H9 (cell line): ENCODE data around the gene FLNA. TPM values are rescaled to one million over a fixed set of nuclear protein-coding genes. Genes with fewer than 3 reads are reported as not detected.

Experiments
- DNase-seq: peaks from one replicate; pipeline ENCODE4 v3.0.0-alpha.2; 2017
- H2AFZ ChIP-seq: one replicate; pipeline ENCODE4 v1.6.1; 2013; ENCODE audit warnings: mild to moderate bottlenecking, low read length, control low read depth, moderate library complexity
- H2AK5ac ChIP-seq: 2 replicates; pipeline ENCODE4 v1.6.1; 2013; ENCODE audit warnings: low read length, control low read depth, mixed read lengths; ENCODE audit not compliant: insufficient read length
- H2BK120ac ChIP-seq: one replicate; pipeline ENCODE4 v1.6.1; 2013; ENCODE audit warnings: low read depth, mild to moderate bottlenecking, low read length, control low read depth, inconsistent platforms; ENCODE audit not compliant: poor library complexity, severe bottlenecking
- H2BK12ac ChIP-seq: 2 replicates; pipeline ENCODE4 v1.6.1; 2013; ENCODE audit warnings: low read length, control low read depth, mixed read lengths, low read depth; ENCODE audit not compliant: insufficient read length
- H2BK15ac ChIP-seq: 2 replicates; pipeline ENCODE4 v1.6.1; 2013; ENCODE audit warnings: low read depth, low read length, control low read depth
- H2BK20ac ChIP-seq: one replicate; pipeline ENCODE4 v1.6.1; 2013; ENCODE audit warnings: low read depth, mild to moderate bottlenecking, low read length, control low read depth, inconsistent platforms; ENCODE audit not compliant: poor library complexity, severe bottlenecking
- H2BK5ac ChIP-seq: 2 replicates; pipeline ENCODE4 v1.6.1; 2013; ENCODE audit warnings: low read length, control low read depth, mixed read lengths; ENCODE audit not compliant: insufficient read length
- H3K14ac ChIP-seq: 2 replicates; pipeline ENCODE4 v1.6.1; 2013; ENCODE audit warnings: low read length, control low read depth; ENCODE audit not compliant: insufficient read depth
- H3K18ac ChIP-seq: 2 replicates; pipeline ENCODE4 v1.6.1; 2013; ENCODE audit warnings: low read depth, mild to moderate bottlenecking, mixed read lengths, low read length, control low read depth; ENCODE audit not compliant: insufficient read length
- H3K23ac ChIP-seq: 2 replicates; pipeline ENCODE4 v1.6.1; 2013; ENCODE audit warnings: low read length, control low read depth, mixed read lengths, low read depth; ENCODE audit not compliant: insufficient read length
- H3K23me2 ChIP-seq: 2 replicates; pipeline ENCODE4 v1.6.1; 2013; ENCODE audit warnings: low read depth, mild to moderate bottlenecking, mixed read lengths, low read length, control low read depth; ENCODE audit not compliant: insufficient read length, poor library complexity, severe bottlenecking
- H3K27ac ChIP-seq: 2 replicates; pipeline ENCODE4 v1.5.1; 2013; ENCODE audit warnings: low read length, control low read depth, mixed read lengths, low read depth; ENCODE audit not compliant: insufficient read length
- H3K27me3 ChIP-seq: 2 replicates; pipeline ENCODE4 v1.6.1; 2013; ENCODE audit warnings: low read length, control low read depth, inconsistent platforms; ENCODE audit not compliant: insufficient read depth
- H3K4ac ChIP-seq: 2 replicates; pipeline ENCODE4 v1.6.1; 2013; ENCODE audit warnings: low read depth, mild to moderate bottlenecking, control low read depth, inconsistent platforms, low read length, moderate library complexity
- H3K4me1 ChIP-seq: 2 replicates; pipeline ENCODE4 v1.6.1; 2013; ENCODE audit warnings: low read length, control low read depth, inconsistent platforms; ENCODE audit not compliant: insufficient read depth
- H3K4me2 ChIP-seq: 2 replicates; pipeline ENCODE4 v1.6.1; 2013; ENCODE audit warnings: low read length, control low read depth, mixed read lengths; ENCODE audit not compliant: insufficient read length, insufficient read depth
- H3K56ac ChIP-seq: 2 replicates; pipeline ENCODE4 v1.6.1; 2013; ENCODE audit warnings: low read depth, mild to moderate bottlenecking, mixed read lengths, low read length, control low read depth; ENCODE audit not compliant: insufficient read length
- H3K79me1 ChIP-seq: 2 replicates; pipeline ENCODE4 v1.6.1; 2013; ENCODE audit warnings: low read depth, mild to moderate bottlenecking, moderate library complexity, low read length, control low read depth, inconsistent platforms; ENCODE audit not compliant: insufficient read depth, poor library complexity, severe bottlenecking
- H3K79me2 ChIP-seq: 2 replicates; pipeline ENCODE4 v1.6.1; 2013; ENCODE audit warnings: low read length, control low read depth, inconsistent platforms; ENCODE audit not compliant: insufficient read depth
- H3K9ac ChIP-seq: 2 replicates; pipeline ENCODE4 v1.6.1; 2013; ENCODE audit warnings: low read length, control low read depth, mixed read lengths; ENCODE audit not compliant: insufficient read length; ENCODE audit errors: extremely low read depth
- H3K9me3 ChIP-seq: one replicate; pipeline ENCODE4 v1.6.1; 2013; ENCODE audit warnings: low read depth, low read length, inconsistent platforms; ENCODE audit not compliant: control insufficient read depth
- H3T11ph ChIP-seq: one replicate; pipeline ENCODE4 v1.6.1; 2013; ENCODE audit warnings: mild to moderate bottlenecking, low read length, control low read depth, inconsistent platforms
- H4K20me1 ChIP-seq: one replicate; pipeline ENCODE4 v1.6.1; 2013; ENCODE audit not compliant: control insufficient read depth, insufficient read length, insufficient read depth
- H4K5ac ChIP-seq: 2 replicates; pipeline ENCODE4 v1.6.1; 2013; ENCODE audit warnings: low read depth, mild to moderate bottlenecking, mixed read lengths, low read length, control low read depth; ENCODE audit not compliant: insufficient read length
- H4K8ac ChIP-seq: replicated peaks from 2 replicates; pipeline ENCODE4 v1.6.1; 2013; ENCODE audit warnings: low read length, control low read depth, mixed read lengths, low read depth; ENCODE audit not compliant: insufficient read length
- H4K91ac ChIP-seq: 2 replicates; pipeline ENCODE4 v1.6.1; 2013; ENCODE audit warnings: low read depth, mild to moderate bottlenecking, moderate library complexity, mixed read lengths, low read length, control low read depth; ENCODE audit not compliant: insufficient read length
- H3K27ac Mint-ChIP-seq, 3 experiments: 2 replicates in 2 of 3; 3 replicates in 1 of 3; pipeline ENCODE4 v1.8.0; 2020 to 2021; ENCODE audit warnings: mixed read lengths in 3 of 3, mild to moderate bottlenecking in 1 of 3, moderate library complexity in 1 of 3
- H3K27me3 Mint-ChIP-seq: 2 replicates; pipeline ENCODE4 v1.8.0; 2021; ENCODE audit warnings: low read depth, mild to moderate bottlenecking, moderate library complexity, mixed read lengths
- H3K36me3 Mint-ChIP-seq, 3 experiments: 2 replicates in 2 of 3; 3 replicates in 1 of 3; pipeline ENCODE4 v1.8.0; 2020 to 2021; ENCODE audit warnings: low read depth in 3 of 3, mixed read lengths in 3 of 3; ENCODE audit not compliant: insufficient read depth in 1 of 3
- H3K4me1 Mint-ChIP-seq, 2 experiments: 2 replicates each; pipeline ENCODE4 v1.8.0; 2020; ENCODE audit warnings: mixed read lengths in 2 of 2
- H3K4me3 Mint-ChIP-seq, 2 experiments: 2 replicates in 1 of 2; 3 replicates in 1 of 2; pipeline ENCODE4 v1.8.0; 2020 to 2021; ENCODE audit warnings: mild to moderate bottlenecking in 2 of 2, mixed read lengths in 2 of 2, moderate library complexity in 1 of 2
- H3K9me3 Mint-ChIP-seq, 2 experiments: 2 replicates in 1 of 2; 3 replicates in 1 of 2; pipeline ENCODE4 v1.8.0; 2020; ENCODE audit warnings: mild to moderate bottlenecking in 2 of 2, mixed read lengths in 2 of 2, moderate library complexity in 1 of 2
- CTCF ChIP-seq: fragments of 200-600 bp; sonication (generic); conservative IDR thresholded peaks from 3 replicates; pipeline ENCODE4 v1.8.0; 2021; ENCODE audit warnings: antibody characterized with exemption, mild to moderate bottlenecking
- WGBS: extraction: QIAGEN DNeasy Blood & Tissue Kit; methylation state at CpG from one replicate; pipeline ENCODE4 v1.1.7; 2013; ENCODE audit warnings: missing lambda C conversion rate, low lambda C conversion rate, mixed read lengths; ENCODE audit not compliant: insufficient read length; ENCODE audit errors: extremely low coverage; 5-methylcytosine and 5-hydroxymethylcytosine counted together
- total RNA-seq: library from RNA; stranded (reverse); gene quantifications from 2 replicates; pipeline ENCODE4 v1.2.1, GENCODE V29; 2021

The FLNA gene
- total RNA-seq, 1 experiment from 2014 or later, result 957 TPM

GRCh38 chrX:154384284-154384892 lies 10.0 kb upstream of the FLNA start:
- TF ChIP-seq CTCF, result peak; percentile 26; the same call in 2 of the 3 replicates
- H4K8ac ChIP-seq, result no peak overlapping the region
- no peaks in the 10 kb centered on the region for H3K27me3 ChIP-seq
- H3K9ac ChIP-seq, result no peak overlapping the region
- no peak overlapping the region for H3K18ac ChIP-seq
- no peak overlapping the region for H3K23ac ChIP-seq
- H3K23me2 ChIP-seq, result peaks cover 9% of the 10 kb centered on the region
- no peak overlapping the region for H2BK12ac ChIP-seq
- H3K9me3 ChIP-seq, result peaks cover 14% of the 10 kb centered on the region
- no peak overlapping the region for H3K56ac ChIP-seq
- H3K79me2 ChIP-seq, result no peaks in the 10 kb centered on the region; the same call in 1 of the 2 replicates
- no peak overlapping the region for H2BK120ac ChIP-seq
- no peak overlapping the region for H4K5ac ChIP-seq
- Mint-ChIP-seq H3K36me3 (peaks cover 15 to 29% (median 22%) of the 10 kb centered on the region in 3 experiments), H3K4me3 (no peak overlapping the region; a peak in 1 of 5 replicates), H3K4me1 (peaks cover 17 to 33% of the 10 kb centered on the region in 2 experiments), H3K9me3 (peaks cover 33 to 38% of the 10 kb centered on the region in 2 experiments), H3K27me3 (peaks cover 2% of the 10 kb centered on the region; the same call in 1 of the 2 replicates), H3K27ac (0 out of 7 replicates have a peak overlapping the region, but pooled peaks of 1 of the 3 experiments have one; percentile 77)
- H2BK5ac ChIP-seq, result no peak overlapping the region
- H3K14ac ChIP-seq, result no peak overlapping the region
- no peak overlapping the region for H2AFZ ChIP-seq
- no peak overlapping the region for H2BK20ac ChIP-seq
- no peak for DNase-seq
- 0 out of 2 replicates have a peak overlapping the region, but pooled peaks have one; percentile 89 for H2BK15ac ChIP-seq
- H3K27ac ChIP-seq, result no peak overlapping the region
- H3K4me1 ChIP-seq, result no peaks in the 10 kb centered on the region; the same call in 1 of the 2 replicates
- no peak overlapping the region for H3T11ph ChIP-seq
- WGBS, result no CpG with 5 or more reads among the region's 8 CpGs
- H2AK5ac ChIP-seq, result no peak overlapping the region
- H3K4ac ChIP-seq, result no peak overlapping the region
- H4K20me1 ChIP-seq, result no peaks in the 10 kb centered on the region
- no peaks in the 10 kb centered on the region for H3K79me1 ChIP-seq
- no peak overlapping the region for H4K91ac ChIP-seq
- H3K4me2 ChIP-seq, result no peak overlapping the region
